D721Med (cell line): ENCODE results near the gene CTXN1.

ENCODE experiments used
- DNase-seq: peaks from one replicate; pipeline ENCODE4 v3.0.0; 2011; ENCODE audit warnings: low spot score; ENCODE audit not compliant: insufficient read length
- FAIRE-seq: peaks from 2 replicates; lab custom pipeline; 2011; peaks lifted over from hg19 to GRCh38; lab: Jason Lieb, UNC
- TF ChIP-seq, protein P1 (sequence below): IDR thresholded peaks from 2 replicates; pipeline ENCODE4 v1.5.1; 2012; ENCODE audit warnings: mild to moderate bottlenecking, control low read depth; ENCODE audit not compliant: insufficient read depth; ENCODE audit errors: missing control alignments

CTXN1 gene

DNA sequence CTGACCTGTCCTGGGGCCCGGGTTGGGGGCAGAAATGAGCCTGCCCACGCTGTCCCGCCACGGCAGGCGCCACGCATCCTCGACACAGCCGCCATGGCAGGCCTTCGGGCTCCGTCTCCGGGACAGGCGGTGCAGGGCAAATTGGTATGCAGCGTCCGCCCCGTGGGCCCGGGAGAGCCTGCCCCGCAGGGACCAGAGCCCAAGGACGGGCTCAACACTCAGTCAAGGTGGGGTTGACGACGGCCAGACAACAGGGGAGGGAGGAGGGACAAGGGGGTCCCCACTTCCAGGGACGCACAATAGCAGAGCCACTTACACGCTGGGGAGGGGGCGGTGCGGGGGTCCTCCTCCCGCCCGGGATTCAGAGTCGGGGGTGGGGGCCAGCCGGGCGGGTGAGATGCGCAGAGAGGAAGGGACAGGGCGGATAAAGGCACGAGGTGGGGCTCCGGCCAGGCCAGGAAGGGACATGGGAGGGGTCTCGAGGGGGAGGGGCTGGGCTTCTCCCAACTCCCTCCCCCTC lies 1.2 kb downstream of the CTXN1 start:
- TF ChIP-seq, protein P1, sequence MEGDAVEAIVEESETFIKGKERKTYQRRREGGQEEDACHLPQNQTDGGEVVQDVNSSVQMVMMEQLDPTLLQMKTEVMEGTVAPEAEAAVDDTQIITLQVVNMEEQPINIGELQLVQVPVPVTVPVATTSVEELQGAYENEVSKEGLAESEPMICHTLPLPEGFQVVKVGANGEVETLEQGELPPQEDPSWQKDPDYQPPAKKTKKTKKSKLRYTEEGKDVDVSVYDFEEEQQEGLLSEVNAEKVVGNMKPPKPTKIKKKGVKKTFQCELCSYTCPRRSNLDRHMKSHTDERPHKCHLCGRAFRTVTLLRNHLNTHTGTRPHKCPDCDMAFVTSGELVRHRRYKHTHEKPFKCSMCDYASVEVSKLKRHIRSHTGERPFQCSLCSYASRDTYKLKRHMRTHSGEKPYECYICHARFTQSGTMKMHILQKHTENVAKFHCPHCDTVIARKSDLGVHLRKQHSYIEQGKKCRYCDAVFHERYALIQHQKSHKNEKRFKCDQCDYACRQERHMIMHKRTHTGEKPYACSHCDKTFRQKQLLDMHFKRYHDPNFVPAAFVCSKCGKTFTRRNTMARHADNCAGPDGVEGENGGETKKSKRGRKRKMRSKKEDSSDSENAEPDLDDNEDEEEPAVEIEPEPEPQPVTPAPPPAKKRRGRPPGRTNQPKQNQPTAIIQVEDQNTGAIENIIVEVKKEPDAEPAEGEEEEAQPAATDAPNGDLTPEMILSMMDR: no peak
- no peak for FAIRE-seq
- no peak for DNase-seq

DNA sequence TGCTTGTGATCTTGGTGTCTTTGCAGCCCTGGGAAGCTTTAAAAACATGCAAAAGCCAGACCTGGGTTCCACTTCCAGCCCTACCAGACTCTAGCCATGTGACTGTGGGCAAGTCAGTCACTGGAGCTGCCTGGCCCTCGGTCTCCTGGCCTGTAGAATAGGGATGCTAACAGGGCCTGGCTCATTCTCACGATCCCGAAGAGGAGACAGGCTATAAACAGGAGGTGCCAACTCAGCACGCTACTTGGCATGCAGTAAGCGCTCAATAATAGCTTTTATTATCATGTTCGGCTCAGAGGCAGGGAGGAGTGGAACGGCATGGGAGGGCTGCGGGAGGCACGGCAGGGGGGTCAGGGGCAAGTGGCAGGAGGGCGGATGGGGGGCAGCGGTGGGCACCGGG lies 1.7 kb downstream of the CTXN1 start:
- TF ChIP-seq, protein P1: no peak
- DNase-seq (no peak), FAIRE-seq (no peak)

DNA sequence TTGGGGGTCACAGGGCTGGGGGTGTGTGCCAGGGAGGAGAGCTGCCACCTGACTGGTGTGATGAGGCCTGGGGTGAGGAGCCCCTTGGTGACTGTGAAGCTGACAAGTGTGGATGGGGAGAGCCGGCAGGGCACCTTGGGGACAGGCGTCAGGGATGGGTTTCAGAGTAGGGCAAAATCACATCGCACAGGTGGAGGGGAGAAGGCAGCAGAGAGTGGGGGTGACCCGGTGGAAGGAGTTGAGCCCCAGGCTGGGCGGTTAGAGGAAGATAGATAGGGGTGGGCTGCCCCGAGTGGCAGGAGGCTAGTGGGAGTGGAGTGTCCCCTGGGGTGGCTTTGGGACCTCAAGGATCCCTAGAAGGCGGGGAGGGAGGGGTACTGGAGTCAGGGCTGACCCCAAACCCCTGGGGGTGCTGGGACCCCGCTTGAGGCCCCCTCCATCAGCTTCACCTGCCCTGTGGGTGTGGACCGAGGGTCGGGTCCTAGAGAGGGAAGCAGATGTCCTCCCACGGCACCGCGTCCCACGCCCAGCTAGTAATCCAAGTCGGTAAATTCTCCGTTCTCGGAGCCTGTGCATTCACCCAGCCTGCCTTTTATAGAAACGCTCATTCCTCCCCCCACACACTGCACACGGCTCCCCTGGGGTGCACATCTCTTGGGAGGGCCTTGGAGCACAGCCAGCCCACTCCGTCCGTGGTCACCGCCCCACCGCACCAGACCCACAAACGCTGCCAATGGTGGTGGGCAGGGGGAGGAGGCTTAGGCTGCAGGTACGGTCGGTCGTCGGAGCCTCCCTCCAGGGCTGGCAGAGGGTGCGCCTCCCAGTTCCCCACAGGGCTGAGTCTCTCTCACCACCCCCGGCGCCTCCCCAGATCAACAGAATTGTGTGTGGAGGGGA lies 2.4 kb downstream of the CTXN1 start:
- DNase-seq (no peak), FAIRE-seq (no peak)
- TF ChIP-seq, protein P1: no peak

DNA sequence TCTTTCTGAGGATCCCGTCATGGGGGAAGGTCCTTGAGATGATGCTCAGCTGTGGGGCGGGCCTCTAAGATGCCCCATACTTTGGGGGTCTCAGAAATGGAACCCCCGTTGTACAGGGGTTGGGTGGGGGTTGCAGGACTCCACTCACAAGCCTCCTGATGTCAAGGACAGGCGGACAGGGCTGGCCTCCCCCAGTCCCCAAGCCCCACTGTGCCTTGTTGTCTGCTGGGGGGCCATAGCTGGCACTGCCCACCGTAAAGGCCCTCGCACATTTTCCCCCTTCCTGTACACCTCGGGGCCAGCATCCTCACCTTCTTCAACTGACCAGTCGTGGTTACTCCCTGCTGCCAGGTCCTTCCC lies 3.1 kb downstream of the CTXN1 start:
- FAIRE-seq: no peak
- TF ChIP-seq, protein P1: no peak
- DNase-seq: no peak

DNA sequence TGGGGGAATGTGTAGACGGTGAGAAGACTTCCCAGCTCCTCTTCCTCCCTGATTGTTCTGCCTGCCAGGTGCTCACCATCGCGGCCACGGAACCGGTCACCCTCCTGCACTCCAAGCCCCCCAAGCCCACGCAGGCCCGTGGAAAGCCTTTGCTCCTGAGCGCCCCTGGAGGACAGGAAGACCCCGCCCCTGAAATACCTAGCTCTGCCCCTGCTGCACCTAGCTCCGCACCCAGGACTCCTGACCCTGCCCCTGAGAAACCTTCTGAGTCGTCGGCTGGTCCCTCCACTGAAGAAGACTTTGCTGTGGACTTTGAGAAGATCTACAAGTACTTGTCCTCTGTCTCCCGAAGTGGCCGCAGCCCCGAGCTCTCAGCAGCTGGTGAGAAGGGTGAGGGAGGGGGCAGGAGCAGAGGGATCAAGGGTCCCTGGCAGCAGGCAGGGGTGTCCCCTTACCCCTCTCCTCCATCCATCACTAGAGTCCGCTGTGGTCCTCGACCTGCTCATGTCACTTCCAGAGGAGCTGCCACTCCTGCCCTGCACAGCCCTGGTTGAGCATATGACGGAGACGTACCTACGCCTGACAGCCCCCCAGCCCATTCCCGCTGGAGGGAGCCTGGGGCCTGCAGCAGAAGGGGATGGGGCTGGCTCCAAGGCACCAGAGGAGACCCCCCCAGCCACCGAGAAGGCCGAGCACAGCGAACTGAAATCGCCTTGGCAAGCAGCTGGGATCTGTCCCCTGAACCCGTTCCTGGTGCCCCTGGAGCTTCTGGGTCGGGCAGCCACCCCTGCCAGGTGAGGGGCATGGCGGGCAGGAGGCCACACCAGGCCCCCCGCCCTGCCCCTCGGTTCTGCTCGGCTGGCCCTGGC lies 3.7 kb downstream of the CTXN1 start:
- FAIRE-seq: no peak
- no peak for DNase-seq
- TF ChIP-seq, protein P1: no peak

DNA sequence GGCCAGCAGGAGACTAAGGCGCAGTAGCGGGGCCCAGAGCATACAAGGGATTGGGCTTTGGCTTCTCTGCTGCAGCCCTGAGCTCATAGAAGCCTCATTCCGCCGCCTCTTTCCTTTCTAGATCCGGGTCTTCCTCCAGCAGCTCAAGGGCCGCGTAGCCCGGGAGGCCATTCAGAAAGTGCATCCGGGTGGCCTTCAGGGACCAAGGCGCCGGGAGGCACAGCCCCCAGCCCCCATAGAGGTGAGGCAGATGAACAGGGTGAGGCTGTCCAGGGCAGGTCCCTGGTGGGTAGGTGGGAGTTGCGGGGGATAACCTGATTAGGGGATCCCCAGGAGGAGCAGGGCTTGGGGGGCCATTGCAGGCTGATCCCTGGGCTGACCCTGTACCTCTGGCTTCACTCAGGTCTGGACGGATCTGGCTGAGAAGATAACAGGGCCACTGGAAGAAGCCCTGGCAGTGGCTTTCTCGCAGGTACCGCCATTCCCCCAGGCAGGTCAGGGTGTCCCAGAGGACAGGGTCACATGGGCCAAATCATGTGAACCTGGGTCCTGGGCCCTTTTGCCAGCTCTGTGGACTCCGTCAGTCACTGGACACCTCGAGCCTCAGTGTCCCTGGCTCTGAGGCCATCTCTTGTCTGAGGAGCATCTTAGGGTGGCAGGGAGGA lies 4.5 kb downstream of the CTXN1 start:
- DNase-seq (no peak), FAIRE-seq (no peak)
- TF ChIP-seq, protein P1: no peak
